WTC11 (cell line): ENCODE data around the gene STK32C. TPM values are rescaled to one million over a fixed set of nuclear protein-coding genes. Genes with fewer than 3 reads are reported as not detected.

Experiments
- ATAC-seq: fragments of 200-7000 bp; cut with Tn5 transposase; 2 replicates; pipeline ENCODE4 v1.10.0; 2021; ENCODE audit warnings: mild to moderate bottlenecking, moderate library complexity
- CTCF ChIA-PET: fragments of 300-600 bp; sonication (Branson Sonifier 250); formaldehyde crosslinking; loops from one replicate; lab custom pipeline; 2021; ENCODE audit warnings: antibody characterized with exemption; lab: Charles Lee
- POLR2A ChIA-PET: fragments of 350-600 bp; sonication (Branson Sonifier 250); formaldehyde crosslinking; loops from one replicate; lab custom pipeline; 2021; ENCODE audit warnings: antibody characterized with exemption; lab: Charles Lee
- DNase-seq: peaks from one replicate; pipeline ENCODE4 v3.0.0; 2021; ENCODE audit warnings: low spot score
- H3K27ac Mint-ChIP-seq: 2 replicates; pipeline ENCODE4 v1.8.0; 2021; ENCODE audit warnings: mixed read lengths
- H3K27me3 Mint-ChIP-seq: 2 replicates; pipeline ENCODE4 v1.8.0; 2021; ENCODE audit warnings: low read depth, mild to moderate bottlenecking, moderate library complexity, mixed read lengths
- H3K36me3 Mint-ChIP-seq: 2 replicates; pipeline ENCODE4 v1.8.0; 2021; ENCODE audit warnings: mixed read lengths
- H3K4me1 Mint-ChIP-seq: 2 replicates; pipeline ENCODE4 v1.8.0; 2022; ENCODE audit warnings: mixed read lengths
- H3K4me3 Mint-ChIP-seq: 2 replicates; pipeline ENCODE4 v1.8.0; 2021; ENCODE audit warnings: mild to moderate bottlenecking, moderate library complexity, mixed read lengths
- H3K9me3 Mint-ChIP-seq: 2 replicates; pipeline ENCODE4 v1.8.0; 2021; ENCODE audit warnings: mixed read lengths
- ATF6 ChIP-seq: sonication (generic); formaldehyde crosslinking; IDR thresholded peaks from 2 replicates; pipeline ENCODE4 v1.8.1; 2023; ENCODE audit warnings: mild to moderate bottlenecking, missing genetic modification reagents
- CBFB ChIP-seq: sonication (generic); formaldehyde crosslinking; IDR thresholded peaks from 2 replicates; pipeline ENCODE4 v1.8.1; 2022; ENCODE audit warnings: mild to moderate bottlenecking, low read depth, missing genetic modification reagents
- CREB1 ChIP-seq: sonication (generic); formaldehyde crosslinking; IDR thresholded peaks from 2 replicates; pipeline ENCODE4 v1.8.0; 2023; ENCODE audit warnings: mild to moderate bottlenecking, missing genetic modification reagents
- CREM ChIP-seq: sonication (generic); formaldehyde crosslinking; IDR thresholded peaks from 2 replicates; pipeline ENCODE4 v1.8.1; 2022; ENCODE audit warnings: mild to moderate bottlenecking, missing genetic modification reagents, moderate library complexity
- CTCF ChIP-seq: fragments of 200-600 bp; IDR thresholded peaks from 2 replicates; pipeline ENCODE4 v1.8.0; 2022; ENCODE audit warnings: antibody characterized with exemption
- E2F4 ChIP-seq: sonication (generic); formaldehyde crosslinking; IDR thresholded peaks from 2 replicates; pipeline ENCODE4 v1.8.1; 2022; ENCODE audit warnings: low read depth, mild to moderate bottlenecking, moderate library complexity, missing genetic modification reagents, borderline replicate concordance
- E2F5 ChIP-seq: sonication (generic); formaldehyde crosslinking; IDR thresholded peaks from 2 replicates; pipeline ENCODE4 v1.8.1; 2022; ENCODE audit warnings: mild to moderate bottlenecking, moderate library complexity, missing genetic modification reagents
- GRHL2 ChIP-seq: fragments of 250-450 bp; sonication (Bioruptor Pico); IDR thresholded peaks from 2 replicates; pipeline ENCODE4 v1.8.0; 2022; ENCODE audit warnings: mild to moderate bottlenecking, moderate library complexity; ENCODE audit not compliant: insufficient replicate concordance, severe bottlenecking
- JAZF1 ChIP-seq: fragments of 250-450 bp; sonication (Bioruptor Pico); IDR thresholded peaks from 2 replicates; pipeline ENCODE4 v1.9.0; 2021; ENCODE audit warnings: moderate library complexity, mild to moderate bottlenecking, inconsistent platforms
- MLX ChIP-seq: sonication (generic); formaldehyde crosslinking; IDR thresholded peaks from 2 replicates; pipeline ENCODE4 v1.8.1; 2023; ENCODE audit warnings: mild to moderate bottlenecking, missing genetic modification reagents, moderate library complexity
- MXD4 ChIP-seq: fragments of 250-450 bp; sonication (Bioruptor Pico); IDR thresholded peaks from 2 replicates; pipeline ENCODE4 v1.8.0; 2021; ENCODE audit warnings: mild to moderate bottlenecking, moderate library complexity, borderline replicate concordance
- NFYB ChIP-seq: sonication (generic); formaldehyde crosslinking; conservative IDR thresholded peaks from 2 replicates; pipeline ENCODE4 v1.8.0; 2022; ENCODE audit warnings: low read depth, missing genetic modification reagents
- NR3C1 ChIP-seq: sonication (generic); formaldehyde crosslinking; conservative IDR thresholded peaks from 2 replicates; pipeline ENCODE4 v1.8.1; 2023; ENCODE audit warnings: low read depth, mild to moderate bottlenecking, missing genetic modification reagents
- OVOL2 ChIP-seq: fragments of 250-450 bp; sonication (Bioruptor Pico); IDR thresholded peaks from 2 replicates; pipeline ENCODE4 v1.9.0; 2021; ENCODE audit warnings: mild to moderate bottlenecking, borderline replicate concordance
- TCF7 ChIP-seq: sonication (generic); formaldehyde crosslinking; IDR thresholded peaks from 2 replicates; pipeline ENCODE4 v1.8.0; 2022; ENCODE audit warnings: mild to moderate bottlenecking, low read depth, missing genetic modification reagents, moderate library complexity
- ZBTB43 ChIP-seq: sonication (generic); formaldehyde crosslinking; IDR thresholded peaks from 2 replicates; pipeline ENCODE4 v1.8.1; 2023; ENCODE audit warnings: mild to moderate bottlenecking, missing genetic modification reagents
- ZNF219 ChIP-seq: sonication (generic); formaldehyde crosslinking; IDR thresholded peaks from 2 replicates; pipeline ENCODE4 v1.8.0; 2023; ENCODE audit warnings: missing genetic modification reagents, mild to moderate bottlenecking, borderline replicate concordance
- ZNF317 ChIP-seq: sonication (generic); formaldehyde crosslinking; IDR thresholded peaks from 2 replicates; pipeline ENCODE4 v1.8.1; 2023; ENCODE audit warnings: low read depth, mild to moderate bottlenecking, moderate library complexity, missing genetic modification reagents, borderline replicate concordance
- ZNF423 ChIP-seq: fragments of 250-450 bp; sonication (Bioruptor Pico); IDR thresholded peaks from 2 replicates; pipeline ENCODE4 v2.1.2; 2022; ENCODE audit warnings: mild to moderate bottlenecking, moderate library complexity
- ZNF532 ChIP-seq: fragments of 250-450 bp; sonication (Bioruptor Pico); IDR thresholded peaks from 2 replicates; pipeline ENCODE4 v1.9.0; 2021; ENCODE audit warnings: mild to moderate bottlenecking, borderline replicate concordance
- total RNA-seq: library from RNA; stranded (reverse); gene quantifications from 3 replicates; pipeline ENCODE4 v1.2.3, GENCODE V29; 2021

Gene STK32C
- total RNA-seq, 1 experiment from 2014 or later: 20.7 TPM

GRCh38 chr10:132192076-132192975 lies 115.4 kb downstream of the STK32C start:
- Mint-ChIP-seq H3K36me3 (peaks cover 10% of the 10 kb centered on the region; the same call in 1 of the 2 replicates), H3K27me3 (peaks cover 30% of the 10 kb centered on the region), H3K4me3 (no peak overlapping the region), H3K27ac (no peak overlapping the region)
- ChIA-PET CTCF (no interaction called here), POLR2A (no interaction called here)
- DNase-seq (no peak), ATAC-seq (no peak)
- TF ChIP-seq ZBTB43 (CRISPR knock-in tag) (no peak), ZNF317 (CRISPR knock-in tag) (no peak), E2F5 (CRISPR knock-in tag) (no peak), JAZF1 (CRISPR knock-in tag) (no peak), NFYB (CRISPR knock-in tag) (no peak), NR3C1 (CRISPR knock-in tag) (no peak), MXD4 (CRISPR knock-in tag) (no peak), ZNF423 (CRISPR knock-in tag) (no peak), E2F4 (CRISPR knock-in tag) (no peak), ZNF532 (no peak), GRHL2 (CRISPR knock-in tag) (no peak), CTCF (no peak)
- TF ChIP-seq, all 79 proteins: peak for 0
- peaks cover 5% of the 10 kb centered on the region; the same call in 1 of the 2 replicates for H3K4me1 Mint-ChIP-seq
- peaks cover 4% of the 10 kb centered on the region for H3K9me3 Mint-ChIP-seq

- Mint-ChIP-seq H3K27me3 (peaks cover 45% of the 10 kb centered on the region), H3K36me3 (peaks cover 10% of the 10 kb centered on the region; the same call in 1 of the 2 replicates), H3K4me1 (peaks cover 6% of the 10 kb centered on the region), H3K27ac (no peak overlapping the region), H3K4me3 (no peak overlapping the region), H3K9me3 (peaks cover 4% of the 10 kb centered on the region)
- no peak for DNase-seq
- ChIA-PET POLR2A (no interaction called here), CTCF (no interaction called here)
- no peak for ATAC-seq
- TF ChIP-seq OVOL2 (CRISPR knock-in tag) (no peak), ATF6 (no peak), TCF7 (no peak), CBFB (no peak), CREM (CRISPR knock-in tag) (no peak), ZNF219 (CRISPR knock-in tag) (no peak), CREB1 (CRISPR knock-in tag) (no peak), MLX (CRISPR knock-in tag) (no peak)
These were observed 117.8 kb downstream of the STK32C start for GRCh38 chr10:132189810-132190422.
